Right lobe of liver (tissue), 6 donors: Measurements from ENCODE around the gene PLET1. TPM values are rescaled to one million over a fixed set of nuclear protein-coding genes. Genes with fewer than 3 reads are reported as not detected.

Experiments
- ATAC-seq, 4 donors: fragments of 200-7000 bp; cut with Tn5 transposase; one replicate each; pipeline ENCODE4 v1.9.1; 2020; ENCODE audit warnings: mild to moderate bottlenecking in 4 of 4, moderate library complexity in 4 of 4
- DNase-seq, 3 donors: peaks; one replicate each; pipeline ENCODE4 v3.0.0-alpha.2; 2020
- H3K27ac ChIP-seq, 3 donors: fragments of 200-600 bp; one replicate each; pipeline ENCODE4 v1.8.0; 2022
- H3K27me3 ChIP-seq, 2 donors: fragments of 200-600 bp; one replicate each; pipeline ENCODE4 v1.8.0; 2022
- H3K36me3 ChIP-seq, 4 donors: fragments of 200-600 bp; sonication (generic) in 1 of 4; one replicate each; pipeline versions ENCODE4 v1.5.1 to v1.8.0; 2017 to 2022; ENCODE audit warnings: control low read depth in 1 of 4
- H3K4me1 ChIP-seq, 4 donors: fragments of 200-600 bp; sonication (generic) in 1 of 4; one replicate each; pipeline versions ENCODE4 v1.5.1 to v1.8.0; 2017 to 2022; ENCODE audit warnings: control low read depth in 1 of 4
- H3K4me3 ChIP-seq, 3 donors: fragments of 200-600 bp; one replicate each; pipeline ENCODE4 v1.8.0; 2022
- H3K9me3 ChIP-seq, 4 donors: fragments of 200-600 bp; sonication (generic) in 1 of 4; one replicate each; pipeline versions ENCODE4 v1.5.1 to v1.8.0; 2017 to 2022; ENCODE audit warnings: control low read depth in 1 of 4
- POLR2A ChIP-seq: fragments of 450-650 bp; IDR thresholded peaks from one replicate; pipeline ENCODE4 v1.6.1; 2017; ENCODE audit warnings: antibody characterized with exemption, mild to moderate bottlenecking
- WGBS: methylation state at CpG from one replicate; pipeline ENCODE4 v1.1.6; 2018; ENCODE audit warnings: low coverage, low lambda C conversion rate; ENCODE audit not compliant: insufficient coverage; ENCODE audit errors: missing lambda C conversion rate; 5-methylcytosine and 5-hydroxymethylcytosine counted together
- intact Hi-C, 2 donors: fragments of 100-400 bp; cut with DNase I; formaldehyde crosslinking; loops; one replicate each; pipeline versions ENCODE4 v1.11.2 to v1.14.1; 2022
- total RNA-seq, 6 experiments: library from RNA; depleted of rRNA in 2 of 6; stranded (reverse); fragments of >200 nt in 2 of 6; fragmentation: NEBNext Ultra II Directional in 3 of 6; extraction: Animal tissue kit (Norgen Biotek cat#: 25700) in 3 of 6; gene quantifications; one replicate each; pipeline versions ENCODE4 v1.1.0 to v1.2.4, GENCODE V29; 2016 to 2023
- TF ChIP-seq, protein P1 (sequence below), 4 donors: fragments of 200-600 bp in 3 of 4; fragments of 450-650 bp in 1 of 4; IDR thresholded peaks; one replicate each; pipeline versions ENCODE4 v1.5.1 to v1.8.0; 2016 to 2022; ENCODE audit warnings: antibody characterized with exemption in 4 of 4, mild to moderate bottlenecking in 2 of 4
- donor health status: DM: no; HTN: yes; CAD: no.
- donor health status: DM: no; HTN: no; CAD: no.
- donor health status: DM: no; HTN: no; CAD: no.
- donor health status: DM: no; HTN: yes; CAD: no.
- donor health status: DM: no; HTN: yes; CAD: no.

PLET1 gene
- total RNA-seq, 6 experiments from 2014 or later, result not detected

DNA sequence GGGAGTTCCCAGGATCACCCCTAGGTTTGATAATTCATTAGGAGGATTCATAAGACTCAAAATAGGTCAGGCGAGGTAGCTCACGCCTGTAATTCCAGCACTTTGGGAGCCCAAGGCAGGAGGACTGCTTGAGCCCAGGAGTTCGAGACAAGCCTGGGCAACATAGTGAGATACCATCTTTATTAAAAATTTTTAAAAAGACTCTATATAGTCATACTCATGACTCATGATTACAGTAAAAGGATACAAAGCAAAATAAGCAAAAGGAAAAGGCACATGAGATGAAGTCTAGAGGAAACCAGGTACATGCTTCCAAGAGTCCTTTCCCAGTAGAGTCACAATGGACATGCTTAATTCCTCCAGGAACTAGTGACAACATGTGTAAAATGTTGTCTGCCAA, 48.4 kb downstream of the PLET1 start:
- intact Hi-C loops, result no loop called here
- TF ChIP-seq, protein P1, sequence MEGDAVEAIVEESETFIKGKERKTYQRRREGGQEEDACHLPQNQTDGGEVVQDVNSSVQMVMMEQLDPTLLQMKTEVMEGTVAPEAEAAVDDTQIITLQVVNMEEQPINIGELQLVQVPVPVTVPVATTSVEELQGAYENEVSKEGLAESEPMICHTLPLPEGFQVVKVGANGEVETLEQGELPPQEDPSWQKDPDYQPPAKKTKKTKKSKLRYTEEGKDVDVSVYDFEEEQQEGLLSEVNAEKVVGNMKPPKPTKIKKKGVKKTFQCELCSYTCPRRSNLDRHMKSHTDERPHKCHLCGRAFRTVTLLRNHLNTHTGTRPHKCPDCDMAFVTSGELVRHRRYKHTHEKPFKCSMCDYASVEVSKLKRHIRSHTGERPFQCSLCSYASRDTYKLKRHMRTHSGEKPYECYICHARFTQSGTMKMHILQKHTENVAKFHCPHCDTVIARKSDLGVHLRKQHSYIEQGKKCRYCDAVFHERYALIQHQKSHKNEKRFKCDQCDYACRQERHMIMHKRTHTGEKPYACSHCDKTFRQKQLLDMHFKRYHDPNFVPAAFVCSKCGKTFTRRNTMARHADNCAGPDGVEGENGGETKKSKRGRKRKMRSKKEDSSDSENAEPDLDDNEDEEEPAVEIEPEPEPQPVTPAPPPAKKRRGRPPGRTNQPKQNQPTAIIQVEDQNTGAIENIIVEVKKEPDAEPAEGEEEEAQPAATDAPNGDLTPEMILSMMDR (IDR thresholded peaks at IDR 0.05), result no peak
- no peak for TF ChIP-seq POLR2A
- Histone ChIP-seq H3K4me3 (no peak overlapping the region), H3K9me3 (no peaks in the 10 kb centered on the region), H3K27ac (peak overlapping the region in 2 of 3 donors; percentile 80 to 96), H3K36me3 (peaks cover 0 to 4% (median 0%) of the 10 kb centered on the region in 4 donors), H3K4me1 (peaks cover 0 to 73% (median 16%) of the 10 kb centered on the region in 4 donors), H3K27me3 (no peaks in the 10 kb centered on the region)
- WGBS, result 97% methylated on average over 3 of the region's 3 CpGs
- DNase-seq (no peak), ATAC-seq (no peak)

DNA sequence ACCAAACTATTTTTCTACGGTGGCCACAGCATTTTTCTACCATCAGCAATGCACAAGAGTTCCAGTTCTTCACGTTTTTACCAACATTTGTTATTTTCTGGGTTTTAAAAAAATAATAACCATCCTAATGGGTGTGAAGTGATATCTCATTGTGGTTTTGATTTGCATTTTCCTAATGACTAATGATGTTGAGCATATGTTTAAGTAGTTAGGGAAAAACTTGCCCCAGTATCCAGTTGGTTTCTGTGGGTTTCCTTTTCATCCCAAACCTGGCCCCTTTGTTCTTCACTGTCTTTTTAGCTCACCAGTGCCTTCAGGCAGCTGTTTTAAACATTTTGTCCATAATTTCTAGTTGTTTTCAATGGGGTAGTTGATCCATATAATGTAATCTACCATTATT, 49.1 kb downstream of the PLET1 start:
- H3K4me1 ChIP-seq, result peaks cover 0 to 69% (median 14%) of the 10 kb centered on the region in 4 donors
- DNase-seq, result no peak
- 12% methylated on average over 2 of the region's 2 CpGs for WGBS
- H3K27ac ChIP-seq, result peak overlapping the region in 2 of 3 donors; percentile 80 to 96
- H3K36me3 ChIP-seq, result peaks cover 0 to 4% (median 0%) of the 10 kb centered on the region in 4 donors
- H3K4me3 ChIP-seq, result no peak overlapping the region
- intact Hi-C loops, result no loop called here
- TF ChIP-seq, protein P1 (IDR thresholded peaks at IDR 0.05), result no peak
- no peak for TF ChIP-seq POLR2A
- no peaks in the 10 kb centered on the region for H3K9me3 ChIP-seq
- no peaks in the 10 kb centered on the region for H3K27me3 ChIP-seq
- ATAC-seq, result no peak

GRCh38 chr11:112210890-112211289, 49.8 kb downstream of the PLET1 start:
- DNase-seq (no peak), ATAC-seq (peak; percentile 38 to 67 (median 60))
- Histone ChIP-seq H3K27ac (peak overlapping the region; percentile 41 to 96 (median 62)), H3K4me1 (peaks cover 0 to 64% (median 14%) of the 10 kb centered on the region in 4 donors), H3K36me3 (peaks cover 0 to 4% (median 0%) of the 10 kb centered on the region in 4 donors), H3K27me3 (no peaks in the 10 kb centered on the region), H3K4me3 (no peak overlapping the region), H3K9me3 (no peaks in the 10 kb centered on the region)
- TF ChIP-seq, protein P1 (IDR thresholded peaks at IDR 0.05), result no peak
- no peak for TF ChIP-seq POLR2A
- 47% methylated on average over 1 of the region's 1 CpG for WGBS
- intact Hi-C loops, result no loop called here

DNA sequence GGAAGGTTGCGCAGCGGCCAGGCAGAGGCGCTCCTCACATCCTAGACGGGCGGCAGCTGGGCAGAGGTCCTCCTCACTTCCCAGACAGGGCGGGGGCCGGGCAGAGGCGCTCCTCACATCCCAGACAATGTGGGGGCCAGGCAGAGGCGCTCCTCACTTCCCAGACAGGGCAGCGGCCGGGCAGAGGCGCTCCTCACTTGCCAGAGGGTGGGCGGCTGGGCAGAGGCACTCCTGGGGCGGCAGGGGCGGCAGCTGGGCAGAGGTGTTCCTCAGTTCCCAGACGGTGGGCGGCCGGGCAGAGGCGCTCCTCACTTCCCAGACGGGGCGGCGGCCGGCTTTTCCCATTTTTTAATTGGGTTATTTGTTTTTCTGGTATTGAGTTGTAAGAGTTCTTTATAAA, 54.6 kb downstream of the PLET1 start:
- 96% methylated on average over 12 of the region's 23 CpGs for WGBS
- Histone ChIP-seq H3K36me3 (peaks cover 0 to 33% (median 5%) of the 10 kb centered on the region in 4 donors), H3K9me3 (no peaks in the 10 kb centered on the region), H3K27me3 (no peaks in the 10 kb centered on the region), H3K4me3 (no peak overlapping the region), H3K27ac (no peak overlapping the region), H3K4me1 (peaks cover 0 to 17% (median 2%) of the 10 kb centered on the region in 4 donors)
- TF ChIP-seq, protein P1 (IDR thresholded peaks at IDR 0.05), result no peak
- no peak for TF ChIP-seq POLR2A
- DNase-seq (peak in 1 of 3 donors; percentile 55), ATAC-seq (no peak)
- intact Hi-C loops, result no loop called here
